CD4-positive, alpha-beta T cell (primary cell): Measurements from ENCODE around the gene ZNF516. TPM values are rescaled to one million over a fixed set of nuclear protein-coding genes. Genes with fewer than 3 reads are reported as not detected.

Source experiments
- ATAC-seq: fragments of 200-7000 bp; cut with Tn5 transposase; one replicate; pipeline ENCODE4 v1.10.0; 2022; ENCODE audit warnings: mild to moderate bottlenecking; ENCODE audit not compliant: poor library complexity
- CTCF ChIA-PET: fragments of 350-600 bp; sonication (Branson Sonifier 250); formaldehyde crosslinking; loops from one replicate; lab custom pipeline; 2021; ENCODE audit warnings: antibody characterized with exemption, inconsistent platforms; lab: Charles Lee
- POLR2A ChIA-PET: fragments of 350-600 bp; sonication (Branson Sonifier 250); formaldehyde crosslinking; loops from one replicate; lab custom pipeline; 2021; ENCODE audit warnings: antibody characterized with exemption, inconsistent platforms; lab: Charles Lee
- DNase-seq, 14 experiments: peaks; one replicate each; pipeline ENCODE4 v3.0.0-alpha.2; 2013 to 2020; ENCODE audit warnings: mixed read lengths in 2 of 14
- H3K27ac ChIP-seq, 2 donors: one replicate each; pipeline versions ENCODE4 v1.5.1 to v1.7.0; 2013; ENCODE audit warnings: low read length in 2 of 2, low read depth in 1 of 2, mild to moderate bottlenecking in 1 of 2
- H3K27me3 ChIP-seq, 2 experiments: 1 replicate in 1 of 2; 2 replicates in 1 of 2; pipeline versions ENCODE4 v1.6.1 to v1.7.0; 2013; ENCODE audit warnings: low read length in 2 of 2, control low read depth in 1 of 2, mild to moderate bottlenecking in 1 of 2, moderate library complexity in 1 of 2; ENCODE audit not compliant: insufficient read depth in 2 of 2, control insufficient read depth in 1 of 2
- H3K36me3 ChIP-seq: one replicate; pipeline ENCODE4 v1.6.1; 2013; ENCODE audit warnings: low read length, control low read depth; ENCODE audit not compliant: insufficient read depth
- H3K4me1 ChIP-seq: one replicate; pipeline ENCODE4 v1.6.1; 2013; ENCODE audit warnings: low read length, control low read depth; ENCODE audit not compliant: insufficient read depth
- H3K4me3 ChIP-seq: one replicate; pipeline ENCODE4 v1.5.1; 2013; ENCODE audit warnings: mild to moderate bottlenecking, low read length, moderate library complexity
- H3K9me3 ChIP-seq, 2 experiments: 1 replicate in 1 of 2; 2 replicates in 1 of 2; pipeline versions ENCODE4 v1.6.1 to v1.7.0; 2013; ENCODE audit warnings: low read length in 2 of 2, mild to moderate bottlenecking in 2 of 2, control low read depth in 1 of 2, moderate library complexity in 1 of 2; ENCODE audit not compliant: control insufficient read depth in 1 of 2, insufficient read depth in 1 of 2
- H3K27ac Mint-ChIP-seq: one replicate; pipeline ENCODE4 v1.8.0; 2020; ENCODE audit warnings: mixed read lengths
- H3K27me3 Mint-ChIP-seq: one replicate; pipeline ENCODE4 v1.8.0; 2021; ENCODE audit warnings: mixed read lengths
- H3K36me3 Mint-ChIP-seq: one replicate; pipeline ENCODE4 v1.8.0; 2021; ENCODE audit warnings: low read depth, mixed read lengths
- H3K4me1 Mint-ChIP-seq: one replicate; pipeline ENCODE4 v1.8.0; 2021; ENCODE audit warnings: low read depth, mixed read lengths
- H3K4me3 Mint-ChIP-seq: one replicate; pipeline ENCODE4 v1.8.0; 2020; ENCODE audit warnings: mild to moderate bottlenecking, mixed read lengths
- H3K9me3 Mint-ChIP-seq: one replicate; pipeline ENCODE4 v1.8.0; 2020; ENCODE audit warnings: mixed read lengths
- intact Hi-C, 2 experiments: fragments of 100-400 bp; cut with DNase I in 1 of 2; cut with micrococcal nuclease in 1 of 2; formaldehyde crosslinking; loops; one replicate each; pipeline versions ENCODE4 v1.15.1 to v1.9.0; 2023 to 2025; cut with DNase I, micrococcal nuclease
- total RNA-seq, 174 experiments: library from RNA in 2 of 174; stranded (reverse) in 2 of 174; gene quantifications; one replicate each; pipeline ENCODE4 v1.2.3 and lab custom pipeline; 2021 to 2026
- TF ChIP-seq, protein P1 (sequence below): fragments of 200-600 bp; IDR thresholded peaks from one replicate; pipeline ENCODE4 v1.8.0; 2022; ENCODE audit warnings: antibody characterized with exemption, mild to moderate bottlenecking

Gene ZNF516
- total RNA-seq, 2 experiments from 2014 or later: 22.4 to 29.3 TPM

DNA sequence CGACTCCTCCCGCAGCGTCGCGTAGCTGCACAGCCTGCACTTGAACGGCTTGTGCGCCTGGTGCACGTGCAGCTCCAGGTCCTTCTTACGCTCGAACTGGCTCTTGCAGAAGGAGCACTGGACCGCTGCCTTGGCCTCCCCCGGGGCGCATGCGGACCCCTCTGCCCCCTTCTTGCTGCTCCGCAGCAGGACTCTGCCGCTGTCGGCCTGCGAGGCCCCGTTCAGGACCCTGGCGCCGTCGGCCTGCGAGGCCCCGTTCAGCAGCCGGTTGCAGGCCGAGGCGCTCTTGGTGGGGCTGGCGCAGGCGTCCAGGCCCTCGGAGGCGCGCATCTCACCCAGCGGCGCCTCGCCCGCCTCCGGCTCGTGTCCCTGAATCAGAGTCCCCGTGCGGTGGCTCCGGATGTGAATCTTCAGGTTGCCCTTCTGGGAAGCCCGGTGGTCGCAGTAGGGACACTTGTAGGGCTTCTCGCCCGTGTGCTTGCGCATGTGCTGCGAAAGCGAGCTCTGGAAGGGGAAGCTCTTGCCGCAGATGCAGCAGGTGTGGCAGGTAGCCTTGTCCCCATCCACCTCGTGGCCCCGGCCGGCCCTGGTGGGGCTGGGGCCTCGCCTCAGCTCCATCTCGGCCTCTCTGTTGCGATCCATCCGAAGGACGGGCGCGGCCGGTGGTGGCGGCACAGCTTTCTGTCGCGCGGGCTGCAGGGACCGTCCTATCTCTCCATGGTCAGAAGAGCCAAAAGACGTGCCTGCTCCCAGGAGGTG, 52.5 kb downstream of the ZNF516 start:
- H3K27ac Mint-ChIP-seq: no peak overlapping the region
- peaks cover 0 to 4% of the 10 kb centered on the region in 2 experiments for H3K9me3 ChIP-seq
- H3K36me3 ChIP-seq: peaks cover 3% of the 10 kb centered on the region
- H3K4me1 Mint-ChIP-seq: peaks cover 4% of the 10 kb centered on the region
- no peak for DNase-seq
- POLR2A ChIA-PET: no interaction called here
- no peak overlapping the region for H3K27ac ChIP-seq
- H3K36me3 Mint-ChIP-seq: peaks cover 38% of the 10 kb centered on the region
- no peak overlapping the region for H3K4me3 Mint-ChIP-seq
- intact Hi-C loops: no loop called here
- CTCF ChIA-PET: no interaction called here
- no peak overlapping the region for H3K4me3 ChIP-seq
- no peaks in the 10 kb centered on the region for H3K27me3 ChIP-seq
- no peaks in the 10 kb centered on the region for H3K9me3 Mint-ChIP-seq
- ATAC-seq: no peak
- H3K4me1 ChIP-seq: peaks cover 3% of the 10 kb centered on the region
- TF ChIP-seq, protein P1, sequence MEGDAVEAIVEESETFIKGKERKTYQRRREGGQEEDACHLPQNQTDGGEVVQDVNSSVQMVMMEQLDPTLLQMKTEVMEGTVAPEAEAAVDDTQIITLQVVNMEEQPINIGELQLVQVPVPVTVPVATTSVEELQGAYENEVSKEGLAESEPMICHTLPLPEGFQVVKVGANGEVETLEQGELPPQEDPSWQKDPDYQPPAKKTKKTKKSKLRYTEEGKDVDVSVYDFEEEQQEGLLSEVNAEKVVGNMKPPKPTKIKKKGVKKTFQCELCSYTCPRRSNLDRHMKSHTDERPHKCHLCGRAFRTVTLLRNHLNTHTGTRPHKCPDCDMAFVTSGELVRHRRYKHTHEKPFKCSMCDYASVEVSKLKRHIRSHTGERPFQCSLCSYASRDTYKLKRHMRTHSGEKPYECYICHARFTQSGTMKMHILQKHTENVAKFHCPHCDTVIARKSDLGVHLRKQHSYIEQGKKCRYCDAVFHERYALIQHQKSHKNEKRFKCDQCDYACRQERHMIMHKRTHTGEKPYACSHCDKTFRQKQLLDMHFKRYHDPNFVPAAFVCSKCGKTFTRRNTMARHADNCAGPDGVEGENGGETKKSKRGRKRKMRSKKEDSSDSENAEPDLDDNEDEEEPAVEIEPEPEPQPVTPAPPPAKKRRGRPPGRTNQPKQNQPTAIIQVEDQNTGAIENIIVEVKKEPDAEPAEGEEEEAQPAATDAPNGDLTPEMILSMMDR: no peak
- no peaks in the 10 kb centered on the region for H3K27me3 Mint-ChIP-seq

DNA sequence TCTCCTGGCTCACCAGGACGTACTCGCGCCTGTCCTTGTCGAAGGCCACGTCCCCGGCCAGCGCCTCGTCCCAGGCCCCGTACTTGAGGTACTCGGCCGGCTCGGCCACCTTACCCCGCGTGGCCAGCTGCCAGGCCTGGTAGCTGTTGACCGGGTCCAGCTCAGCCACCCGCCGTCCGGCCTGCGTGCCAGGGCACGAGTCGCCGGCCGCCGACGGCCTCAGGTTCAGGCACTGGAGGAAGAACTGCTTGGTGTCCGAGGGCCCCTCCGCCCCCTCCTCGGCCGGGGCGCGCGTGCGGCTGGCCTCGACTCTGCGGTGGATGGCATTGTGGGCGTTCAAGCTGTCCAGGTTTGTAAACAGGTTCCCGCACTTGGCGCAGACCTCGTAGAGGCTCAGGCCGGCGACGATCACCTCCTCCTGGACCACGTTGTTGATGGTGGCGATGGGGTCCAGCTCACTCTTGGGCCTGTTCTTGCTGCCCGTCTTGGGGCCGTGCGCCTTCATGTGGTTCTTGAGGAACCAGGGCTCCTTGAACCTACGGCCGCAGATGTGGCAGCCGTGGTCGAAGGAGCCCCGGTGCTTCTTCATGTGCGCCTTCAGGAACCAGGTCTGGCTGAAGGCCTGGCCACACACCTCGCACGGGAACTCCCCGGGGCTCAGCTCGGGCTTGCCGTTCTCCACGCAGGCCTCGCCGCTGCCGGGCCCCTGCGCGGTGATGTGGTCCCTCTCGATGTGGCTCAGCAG, 53.2 kb downstream of the ZNF516 start:
- no peak overlapping the region for H3K27ac Mint-ChIP-seq
- H3K9me3 Mint-ChIP-seq: no peaks in the 10 kb centered on the region
- H3K36me3 Mint-ChIP-seq: peaks cover 46% of the 10 kb centered on the region
- no peak overlapping the region for H3K4me3 Mint-ChIP-seq
- ATAC-seq (no peak), DNase-seq (no peak)
- H3K4me1 ChIP-seq: no peaks in the 10 kb centered on the region
- H3K4me3 ChIP-seq: no peak overlapping the region
- peaks cover 0 to 4% of the 10 kb centered on the region in 2 experiments for H3K9me3 ChIP-seq
- no peaks in the 10 kb centered on the region for H3K27me3 ChIP-seq
- TF ChIP-seq, protein P1: no peak
- H3K4me1 Mint-ChIP-seq: peaks cover 4% of the 10 kb centered on the region
- no peak overlapping the region for H3K27ac ChIP-seq
- no peaks in the 10 kb centered on the region for H3K27me3 Mint-ChIP-seq
- intact Hi-C loops: no loop called here
- ChIA-PET CTCF (no interaction called here), POLR2A (no interaction called here)
- H3K36me3 ChIP-seq: peaks cover 3% of the 10 kb centered on the region

- TF ChIP-seq, protein P1: no peak
- Mint-ChIP-seq H3K4me1 (peaks cover 4% of the 10 kb centered on the region), H3K9me3 (no peaks in the 10 kb centered on the region), H3K27ac (no peak overlapping the region), H3K36me3 (peaks cover 49% of the 10 kb centered on the region), H3K4me3 (no peak overlapping the region), H3K27me3 (no peaks in the 10 kb centered on the region)
- intact Hi-C loops: no loop called here
- no peak for ATAC-seq
- Histone ChIP-seq H3K4me3 (no peak overlapping the region), H3K27ac (no peak overlapping the region), H3K36me3 (peaks cover 3% of the 10 kb centered on the region), H3K4me1 (no peaks in the 10 kb centered on the region), H3K9me3 (peaks cover 0 to 4% of the 10 kb centered on the region in 2 experiments), H3K27me3 (no peaks in the 10 kb centered on the region)
- no peak for DNase-seq
- ChIA-PET CTCF (no interaction called here), POLR2A (no interaction called here)
These were observed 53.9 kb downstream of the ZNF516 start for GRCh38 chr18:76441002-76441667.
